ENCODE results near the gene NTF4.

Gene NTF4, protein sequence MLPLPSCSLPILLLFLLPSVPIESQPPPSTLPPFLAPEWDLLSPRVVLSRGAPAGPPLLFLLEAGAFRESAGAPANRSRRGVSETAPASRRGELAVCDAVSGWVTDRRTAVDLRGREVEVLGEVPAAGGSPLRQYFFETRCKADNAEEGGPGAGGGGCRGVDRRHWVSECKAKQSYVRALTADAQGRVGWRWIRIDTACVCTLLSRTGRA

DNA sequence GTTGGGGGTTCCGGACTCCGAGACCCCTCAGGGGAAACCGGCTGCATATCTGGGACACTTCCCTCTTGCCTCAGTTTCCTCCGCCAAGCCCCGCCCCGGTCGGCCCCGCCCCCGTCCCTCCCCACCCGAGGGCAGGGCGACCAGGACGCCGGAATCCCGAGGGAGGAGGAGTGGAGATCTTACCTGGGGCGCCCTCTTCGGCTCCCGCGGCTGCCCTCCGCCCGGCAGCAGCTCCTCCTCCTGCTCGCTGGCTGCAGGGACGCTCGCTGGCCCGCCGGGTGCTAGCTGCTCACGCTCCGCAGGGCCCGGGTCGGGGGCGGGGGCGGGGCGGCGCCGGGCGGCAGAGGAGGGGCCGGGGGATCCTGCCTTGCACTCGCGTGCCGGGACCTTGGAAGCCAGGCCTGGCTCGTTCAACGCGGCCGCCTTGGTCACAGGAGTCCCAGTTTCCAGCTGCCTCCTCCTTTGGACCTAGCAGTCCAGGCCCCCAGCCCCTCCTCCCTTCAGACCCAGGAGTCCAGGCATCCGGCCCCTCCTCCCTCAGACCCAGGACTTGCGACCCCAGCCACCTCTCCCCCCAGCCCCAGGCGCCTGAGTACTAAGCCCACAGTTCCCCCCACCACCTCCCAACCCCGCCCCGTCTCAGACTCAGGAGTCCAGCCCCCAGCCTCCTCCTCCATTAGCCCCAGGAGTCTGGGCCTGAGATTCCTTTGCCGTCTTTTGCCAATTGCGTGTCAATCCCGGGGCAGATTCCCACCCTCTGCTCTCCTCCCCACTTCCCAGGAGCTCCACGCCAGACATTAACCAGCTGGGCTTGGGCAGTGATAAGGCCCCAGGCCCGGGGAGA is at the start of gene NTF4:
TSS of gene NTF4 (minus strand) at position 51 of the 844 bp plus-strand sequence. CDS start 2,821 bp downstream, outside the sequence.
- TF ChIP-seq FOXM1 (IDR thresholded peaks at IDR 0.05; ENCODE audit: borderline replicate concordance, low read depth), result no peak
- TF ChIP-seq, protein P1, sequence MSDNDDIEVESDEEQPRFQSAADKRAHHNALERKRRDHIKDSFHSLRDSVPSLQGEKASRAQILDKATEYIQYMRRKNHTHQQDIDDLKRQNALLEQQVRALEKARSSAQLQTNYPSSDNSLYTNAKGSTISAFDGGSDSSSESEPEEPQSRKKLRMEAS (IDR thresholded peaks at IDR 0.05), result 0 out of 2 replicates have a peak, but pooled peaks have one; percentile 17

DNA sequence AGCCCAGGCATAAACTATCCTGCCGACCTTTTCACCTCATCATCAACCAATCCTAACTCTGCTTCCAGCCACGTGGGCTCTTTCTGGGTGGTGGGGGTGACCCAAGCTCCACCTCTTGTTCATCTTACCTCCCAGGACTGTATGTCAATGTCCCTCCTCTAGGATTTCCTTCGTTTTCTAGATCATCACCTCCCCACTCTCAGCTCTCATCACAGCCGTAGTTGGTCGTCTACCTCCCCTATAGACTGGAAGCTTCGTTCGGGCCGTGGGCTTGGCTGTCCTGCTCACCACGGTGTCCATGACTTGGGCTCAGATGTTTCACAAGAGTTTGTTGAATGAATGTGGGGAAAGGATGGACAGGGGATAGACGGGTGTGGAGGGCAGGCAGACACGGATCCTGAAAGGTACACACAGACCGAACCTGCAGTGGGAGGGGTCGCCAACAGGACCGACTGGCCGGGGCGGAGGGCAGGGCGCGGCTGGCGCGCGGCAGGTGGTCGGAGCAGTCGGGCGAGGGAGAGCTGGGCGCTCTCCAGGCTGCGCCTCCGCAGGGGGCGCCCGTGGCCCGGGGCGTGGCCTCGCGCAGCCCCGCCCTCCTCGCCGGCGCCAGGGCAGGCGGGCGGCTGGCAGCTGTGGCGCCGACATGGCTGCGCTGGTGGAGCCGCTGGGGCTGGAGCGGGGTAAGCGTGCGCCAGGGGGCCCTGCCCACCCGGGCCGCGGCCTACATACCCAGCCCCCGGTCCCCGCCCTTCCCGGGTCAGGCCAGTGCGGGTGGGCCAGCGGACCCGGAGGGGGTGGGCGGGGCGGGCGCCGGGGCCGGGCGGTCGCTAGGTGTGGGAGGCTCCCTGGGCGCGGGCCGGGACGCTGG is 49.4 kb upstream of the NTF4 start, which contains the start of gene LIN7B:
TSS of gene LIN7B (plus strand) at position 609 of the 868 bp plus-strand sequence. CDS start at position 644, 35 bp downstream.
- TF ChIP-seq RAD21 (IDR thresholded peaks at IDR 0.05; ENCODE audit: low read depth), result no peak
- TF ChIP-seq, protein P2, sequence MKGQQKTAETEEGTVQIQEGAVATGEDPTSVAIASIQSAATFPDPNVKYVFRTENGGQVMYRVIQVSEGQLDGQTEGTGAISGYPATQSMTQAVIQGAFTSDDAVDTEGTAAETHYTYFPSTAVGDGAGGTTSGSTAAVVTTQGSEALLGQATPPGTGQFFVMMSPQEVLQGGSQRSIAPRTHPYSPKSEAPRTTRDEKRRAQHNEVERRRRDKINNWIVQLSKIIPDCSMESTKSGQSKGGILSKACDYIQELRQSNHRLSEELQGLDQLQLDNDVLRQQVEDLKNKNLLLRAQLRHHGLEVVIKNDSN (IDR thresholded peaks at IDR 0.05), result peak; percentile 95
- TF ChIP-seq YY1 (IDR thresholded peaks at IDR 0.05; ENCODE audit: low read depth), result peak; percentile 79
- TF ChIP-seq CEBPB (IDR thresholded peaks at IDR 0.05), result peak; percentile 66
- TF ChIP-seq, protein P1 (IDR thresholded peaks at IDR 0.05), result peak; percentile 66; the same call in 1 of the 2 replicates
- TF ChIP-seq ZBTB7A (IDR thresholded peaks at IDR 0.05; ENCODE audit: low read depth), result peak; percentile 57; the same call in 1 of the 2 replicates
- TF ChIP-seq TAF1 (IDR thresholded peaks at IDR 0.05; ENCODE audit: low read depth), result peak; percentile 18; the same call in 1 of the 2 replicates
- TF ChIP-seq CREB1 (IDR thresholded peaks at IDR 0.05; ENCODE audit: low read depth), result no peak

DNA sequence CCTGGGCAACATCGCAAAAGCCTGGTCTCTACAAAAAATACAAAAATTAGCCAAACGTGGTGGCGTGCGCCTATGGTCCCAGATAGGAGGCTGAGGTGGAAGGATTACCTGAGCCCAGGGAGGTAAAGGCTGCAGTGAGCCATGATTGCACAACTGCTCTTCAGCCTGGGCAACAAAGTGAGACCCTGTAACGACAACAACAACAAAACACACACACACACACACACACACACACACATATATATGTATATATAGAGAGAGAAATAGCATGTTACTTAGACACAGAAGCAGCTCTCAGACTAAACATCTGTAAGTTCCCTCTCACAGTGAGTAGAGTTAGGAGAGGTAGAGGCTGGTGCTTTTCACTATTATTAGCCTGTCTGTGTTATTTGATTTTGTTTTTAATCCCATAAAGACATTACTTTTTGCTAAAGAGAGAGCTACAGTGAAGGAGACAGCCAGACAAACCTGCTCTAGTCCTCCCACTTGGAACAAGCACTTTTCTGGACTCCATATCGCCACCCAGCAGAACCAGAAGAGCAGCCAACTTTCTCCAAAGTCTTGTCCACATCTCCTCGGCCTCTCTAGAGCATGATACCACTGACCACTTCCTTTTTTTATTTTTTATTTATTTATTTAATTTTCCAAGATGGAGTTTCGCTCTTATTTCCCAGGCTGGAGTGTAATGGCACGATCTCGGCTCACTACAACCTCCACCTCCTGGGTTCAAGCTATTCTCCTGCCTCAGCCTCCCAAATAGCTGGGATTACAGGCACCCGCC is 46.8 kb upstream of the NTF4 start:
- TF ChIP-seq TCF12 (IDR thresholded peaks at IDR 0.05; ENCODE audit: low read depth), result no peak
- TF ChIP-seq, protein P1 (IDR thresholded peaks at IDR 0.05), result no peak

DNA sequence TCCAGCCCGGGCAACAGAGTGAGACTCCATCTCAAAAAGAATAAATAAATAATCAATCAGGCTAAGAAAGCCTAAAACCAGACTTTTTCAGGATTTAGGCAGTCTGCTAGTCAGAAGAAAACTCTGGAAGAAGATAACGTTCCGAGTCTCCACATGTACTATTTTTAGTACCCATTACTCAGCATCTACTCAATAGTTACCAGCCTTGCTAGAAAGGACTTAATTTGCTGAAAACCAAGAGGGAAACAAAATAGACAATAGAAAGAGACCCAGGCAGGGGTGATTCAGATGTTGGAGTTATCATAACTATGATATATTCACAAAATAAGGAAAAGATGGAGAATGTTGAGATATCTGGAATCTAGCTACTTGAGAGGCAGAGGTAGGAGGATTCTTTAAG is 45.9 kb upstream of the NTF4 start:
- TF ChIP-seq TCF12 (IDR thresholded peaks at IDR 0.05; ENCODE audit: low read depth) (no peak), RAD21 (IDR thresholded peaks at IDR 0.05; ENCODE audit: low read depth) (no peak), TAF1 (IDR thresholded peaks at IDR 0.05; ENCODE audit: low read depth) (no peak), ZBTB7A (IDR thresholded peaks at IDR 0.05; ENCODE audit: low read depth) (no peak), YY1 (IDR thresholded peaks at IDR 0.05; ENCODE audit: low read depth) (no peak), EGR1 (IDR thresholded peaks at IDR 0.05) (no peak), CEBPB (IDR thresholded peaks at IDR 0.05) (no peak)
- TF ChIP-seq, protein P2 (IDR thresholded peaks at IDR 0.05), result no peak
- TF ChIP-seq, protein P3, sequence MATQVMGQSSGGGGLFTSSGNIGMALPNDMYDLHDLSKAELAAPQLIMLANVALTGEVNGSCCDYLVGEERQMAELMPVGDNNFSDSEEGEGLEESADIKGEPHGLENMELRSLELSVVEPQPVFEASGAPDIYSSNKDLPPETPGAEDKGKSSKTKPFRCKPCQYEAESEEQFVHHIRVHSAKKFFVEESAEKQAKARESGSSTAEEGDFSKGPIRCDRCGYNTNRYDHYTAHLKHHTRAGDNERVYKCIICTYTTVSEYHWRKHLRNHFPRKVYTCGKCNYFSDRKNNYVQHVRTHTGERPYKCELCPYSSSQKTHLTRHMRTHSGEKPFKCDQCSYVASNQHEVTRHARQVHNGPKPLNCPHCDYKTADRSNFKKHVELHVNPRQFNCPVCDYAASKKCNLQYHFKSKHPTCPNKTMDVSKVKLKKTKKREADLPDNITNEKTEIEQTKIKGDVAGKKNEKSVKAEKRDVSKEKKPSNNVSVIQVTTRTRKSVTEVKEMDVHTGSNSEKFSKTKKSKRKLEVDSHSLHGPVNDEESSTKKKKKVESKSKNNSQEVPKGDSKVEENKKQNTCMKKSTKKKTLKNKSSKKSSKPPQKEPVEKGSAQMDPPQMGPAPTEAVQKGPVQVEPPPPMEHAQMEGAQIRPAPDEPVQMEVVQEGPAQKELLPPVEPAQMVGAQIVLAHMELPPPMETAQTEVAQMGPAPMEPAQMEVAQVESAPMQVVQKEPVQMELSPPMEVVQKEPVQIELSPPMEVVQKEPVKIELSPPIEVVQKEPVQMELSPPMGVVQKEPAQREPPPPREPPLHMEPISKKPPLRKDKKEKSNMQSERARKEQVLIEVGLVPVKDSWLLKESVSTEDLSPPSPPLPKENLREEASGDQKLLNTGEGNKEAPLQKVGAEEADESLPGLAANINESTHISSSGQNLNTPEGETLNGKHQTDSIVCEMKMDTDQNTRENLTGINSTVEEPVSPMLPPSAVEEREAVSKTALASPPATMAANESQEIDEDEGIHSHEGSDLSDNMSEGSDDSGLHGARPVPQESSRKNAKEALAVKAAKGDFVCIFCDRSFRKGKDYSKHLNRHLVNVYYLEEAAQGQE (IDR thresholded peaks at IDR 0.05; ENCODE audit: low read depth), result no peak

DNA sequence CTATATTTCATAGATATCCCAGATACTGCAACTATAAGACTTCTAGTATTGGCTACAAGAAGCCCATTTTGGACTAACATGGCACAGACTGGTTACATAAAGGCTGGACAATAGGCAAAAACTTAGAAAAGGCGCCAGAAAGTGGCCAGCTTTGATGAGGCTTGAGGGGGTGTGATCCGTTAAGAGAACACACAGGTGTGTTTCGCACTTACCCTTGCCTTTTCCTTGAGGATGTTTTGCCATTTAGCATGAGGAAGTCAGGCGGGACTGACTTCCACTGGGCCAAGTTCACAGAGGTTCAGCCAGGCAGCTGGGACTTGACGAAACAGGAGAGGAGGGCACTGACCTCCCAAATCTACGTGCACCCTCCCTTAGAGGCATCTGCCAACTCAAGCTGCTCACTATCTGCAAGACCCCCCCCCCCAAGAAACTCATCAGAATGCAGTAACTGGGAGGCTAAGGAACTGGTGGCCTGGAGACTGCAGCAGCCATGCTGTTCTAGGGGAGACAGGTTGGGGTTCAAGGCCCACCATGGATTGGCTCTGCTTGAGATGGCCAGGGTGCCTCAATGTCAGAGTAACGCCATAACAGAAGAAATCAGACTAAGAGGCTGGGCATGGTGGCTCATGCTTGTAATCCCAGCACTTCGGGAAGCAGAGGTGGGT is 45.1 kb upstream of the NTF4 start:
- TF ChIP-seq, protein P1 (IDR thresholded peaks at IDR 0.05), result no peak
- TF ChIP-seq CREB1 (IDR thresholded peaks at IDR 0.05; ENCODE audit: low read depth) (no peak), EGR1 (IDR thresholded peaks at IDR 0.05) (no peak), RAD21 (IDR thresholded peaks at IDR 0.05; ENCODE audit: low read depth) (no peak), YY1 (IDR thresholded peaks at IDR 0.05; ENCODE audit: low read depth) (no peak), TAF1 (IDR thresholded peaks at IDR 0.05; ENCODE audit: low read depth) (no peak), TEAD4 (IDR thresholded peaks at IDR 0.05) (no peak), TCF12 (IDR thresholded peaks at IDR 0.05; ENCODE audit: low read depth) (no peak), EP300 (IDR thresholded peaks at IDR 0.05; ENCODE audit: borderline replicate concordance) (no peak)
- TF ChIP-seq, protein P3 (IDR thresholded peaks at IDR 0.05; ENCODE audit: low read depth), result no peak

Measured in Ishikawa (cell line).